Esophagus squamous epithelium (tissue), 5 donors: ENCODE measurements around the gene RFX6. TPM values are rescaled to one million over a fixed set of nuclear protein-coding genes. Genes with fewer than 3 reads are reported as not detected.

Experiments
- DNase-seq: peaks from one replicate; lab custom pipeline; 2025; lab: John Stamatoyannopoulos, UW
- H3K27ac ChIP-seq, 4 donors: fragments of 200-600 bp; sonication (generic); one replicate each; pipeline ENCODE4 v1.5.1; 2016 to 2019; ENCODE audit warnings: mild to moderate bottlenecking in 1 of 4
- H3K27me3 ChIP-seq, 4 donors: fragments of 200-600 bp; sonication (generic); 1 replicate in 3 of 4; 2 replicates in 1 of 4; pipeline versions ENCODE4 v1.5.1 to v1.6.0; 2017 to 2021; ENCODE audit warnings: antibody characterized with exemption in 1 of 4
- H3K36me3 ChIP-seq, 3 donors: fragments of 200-600 bp; sonication (generic); one replicate each; pipeline ENCODE4 v1.5.1; 2016 to 2019
- H3K4me1 ChIP-seq, 3 donors: fragments of 200-600 bp; sonication (generic); one replicate each; pipeline ENCODE4 v1.5.1; 2017 to 2019
- H3K4me3 ChIP-seq, 4 donors: fragments of 200-600 bp; sonication (generic); 1 replicate in 3 of 4; 2 replicates in 1 of 4; pipeline ENCODE4 v1.5.1; 2016 to 2019; ENCODE audit warnings: mild to moderate bottlenecking in 2 of 4, moderate library complexity in 1 of 4
- H3K9me3 ChIP-seq, 3 donors: fragments of 200-600 bp; sonication (generic); one replicate each; pipeline ENCODE4 v1.5.1; 2016 to 2019
- POLR2A ChIP-seq, 4 donors: fragments of 450-650 bp; IDR thresholded peaks; one replicate each; pipeline ENCODE4 v1.6.1; 2017; ENCODE audit warnings: antibody characterized with exemption in 4 of 4, mild to moderate bottlenecking in 4 of 4, moderate library complexity in 3 of 4
- WGBS, 2 donors: methylation state at CpG; one replicate each; pipeline ENCODE4 v1.1.5; 2018; 5-methylcytosine and 5-hydroxymethylcytosine counted together
- intact Hi-C: fragments of 100-400 bp; cut with DNase I; formaldehyde crosslinking; loops from one replicate; pipeline ENCODE4 v1.15.0; 2022
- total RNA-seq, 4 donors: library from RNA; depleted of rRNA; stranded (reverse); fragments of >200 nt; gene quantifications; one replicate each; pipeline ENCODE4 v1.1.0, GENCODE V29; 2016
- TF ChIP-seq, protein P1 (sequence below), 6 experiments: fragments of 450-650 bp in 4 of 6; fragments of 200-600 bp in 2 of 6; sonication (generic) in 2 of 6; IDR thresholded peaks; one replicate each; pipeline ENCODE4 v1.5.1; 2016 to 2019; ENCODE audit warnings: antibody characterized with exemption in 6 of 6, mild to moderate bottlenecking in 4 of 6, moderate library complexity in 4 of 6
- donor health status: DM: yes; HTN: yes; CAD: no.

RFX6 gene
- total RNA-seq, 4 donors from 2014 or later = not detected

DNA sequence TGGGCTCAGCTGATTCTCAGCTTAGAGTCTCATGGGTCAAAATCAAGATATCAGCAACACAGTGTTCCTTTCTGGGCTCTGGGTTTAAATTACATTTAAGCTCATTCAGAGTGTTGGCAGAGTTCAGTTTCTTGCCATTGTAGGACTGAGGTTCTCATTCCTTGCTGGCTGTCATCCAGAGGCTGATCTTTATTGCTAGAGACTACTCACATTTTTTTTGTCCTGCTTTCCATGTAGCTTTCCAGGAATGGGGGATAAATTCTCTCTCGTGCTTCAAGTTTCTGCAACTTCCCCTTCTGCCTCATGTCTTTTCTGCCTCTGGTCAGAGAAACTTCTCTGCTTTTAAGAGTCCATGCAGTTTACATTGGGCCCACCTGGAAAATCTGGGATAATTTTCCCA is 86.9 kb downstream of the RFX6 start:
- WGBS, 2 donors = 8 to 21% methylated on average over 1 of the region's 1 CpG
- H3K27me3 ChIP-seq = no peaks in the 10 kb centered on the region
- no peaks in the 10 kb centered on the region for H3K4me1 ChIP-seq
- no peaks in the 10 kb centered on the region for H3K36me3 ChIP-seq
- intact Hi-C loops = no loop called here
- TF ChIP-seq POLR2A (IDR thresholded peaks at IDR 0.05) = no peak
- TF ChIP-seq, protein P1, sequence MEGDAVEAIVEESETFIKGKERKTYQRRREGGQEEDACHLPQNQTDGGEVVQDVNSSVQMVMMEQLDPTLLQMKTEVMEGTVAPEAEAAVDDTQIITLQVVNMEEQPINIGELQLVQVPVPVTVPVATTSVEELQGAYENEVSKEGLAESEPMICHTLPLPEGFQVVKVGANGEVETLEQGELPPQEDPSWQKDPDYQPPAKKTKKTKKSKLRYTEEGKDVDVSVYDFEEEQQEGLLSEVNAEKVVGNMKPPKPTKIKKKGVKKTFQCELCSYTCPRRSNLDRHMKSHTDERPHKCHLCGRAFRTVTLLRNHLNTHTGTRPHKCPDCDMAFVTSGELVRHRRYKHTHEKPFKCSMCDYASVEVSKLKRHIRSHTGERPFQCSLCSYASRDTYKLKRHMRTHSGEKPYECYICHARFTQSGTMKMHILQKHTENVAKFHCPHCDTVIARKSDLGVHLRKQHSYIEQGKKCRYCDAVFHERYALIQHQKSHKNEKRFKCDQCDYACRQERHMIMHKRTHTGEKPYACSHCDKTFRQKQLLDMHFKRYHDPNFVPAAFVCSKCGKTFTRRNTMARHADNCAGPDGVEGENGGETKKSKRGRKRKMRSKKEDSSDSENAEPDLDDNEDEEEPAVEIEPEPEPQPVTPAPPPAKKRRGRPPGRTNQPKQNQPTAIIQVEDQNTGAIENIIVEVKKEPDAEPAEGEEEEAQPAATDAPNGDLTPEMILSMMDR (IDR thresholded peaks at IDR 0.05) = no peak
- no peak for DNase-seq
- H3K27ac ChIP-seq = no peak overlapping the region
- H3K9me3 ChIP-seq = no peaks in the 10 kb centered on the region
- H3K4me3 ChIP-seq = no peak overlapping the region

DNA sequence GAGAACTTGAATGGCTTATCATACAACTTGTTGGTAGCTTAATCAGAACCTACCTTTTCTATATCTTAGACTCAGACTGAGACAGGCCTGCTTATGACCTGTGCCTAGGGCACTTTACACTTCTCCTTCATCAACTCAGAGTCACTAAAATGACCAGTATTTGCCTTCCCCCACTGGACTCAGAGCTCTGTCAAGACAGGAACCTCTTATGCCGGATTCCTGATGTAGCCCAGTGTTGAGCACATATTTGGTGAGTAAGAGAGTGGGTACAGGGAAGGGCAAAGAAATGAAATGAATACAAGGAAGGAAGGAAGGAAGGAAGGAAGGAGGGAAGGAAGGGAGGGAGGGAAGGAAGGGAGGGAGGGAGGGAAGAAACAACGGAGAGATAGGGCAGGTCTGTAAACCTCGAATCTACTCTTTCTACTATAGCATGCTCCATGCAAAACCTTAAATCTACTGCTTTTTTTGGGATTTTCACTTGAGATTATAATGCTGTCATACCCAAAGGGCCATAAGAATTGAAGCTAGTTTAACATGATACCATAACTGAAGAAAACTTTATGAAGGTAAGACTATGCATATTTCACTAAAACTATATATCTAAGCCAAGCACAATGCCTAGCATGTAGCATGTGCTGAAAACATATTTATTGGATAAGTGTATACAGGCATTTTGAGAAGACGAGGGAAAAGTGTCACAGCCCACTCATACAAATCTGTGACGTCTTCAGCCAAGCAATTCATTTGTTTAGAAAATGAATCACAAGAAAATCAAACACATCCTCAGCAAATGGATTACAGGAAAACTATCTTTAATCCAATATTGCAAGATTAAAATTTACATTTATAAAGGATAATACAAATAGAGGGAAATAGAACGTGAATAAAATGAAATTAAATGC is 89.9 kb downstream of the RFX6 start:
- H3K27ac ChIP-seq = no peak overlapping the region
- intact Hi-C loops = no loop called here
- H3K4me3 ChIP-seq = no peak overlapping the region
- H3K9me3 ChIP-seq = no peaks in the 10 kb centered on the region
- peaks cover 0 to 5% (median 0%) of the 10 kb centered on the region in 4 donors for H3K27me3 ChIP-seq
- WGBS, 2 donors = 45 to 46% methylated on average over 6 of the region's 6 CpGs
- no peaks in the 10 kb centered on the region for H3K4me1 ChIP-seq
- TF ChIP-seq, protein P1 (IDR thresholded peaks at IDR 0.05) = no peak
- TF ChIP-seq POLR2A (IDR thresholded peaks at IDR 0.05) = no peak
- H3K36me3 ChIP-seq = no peaks in the 10 kb centered on the region
- no peak for DNase-seq

DNA sequence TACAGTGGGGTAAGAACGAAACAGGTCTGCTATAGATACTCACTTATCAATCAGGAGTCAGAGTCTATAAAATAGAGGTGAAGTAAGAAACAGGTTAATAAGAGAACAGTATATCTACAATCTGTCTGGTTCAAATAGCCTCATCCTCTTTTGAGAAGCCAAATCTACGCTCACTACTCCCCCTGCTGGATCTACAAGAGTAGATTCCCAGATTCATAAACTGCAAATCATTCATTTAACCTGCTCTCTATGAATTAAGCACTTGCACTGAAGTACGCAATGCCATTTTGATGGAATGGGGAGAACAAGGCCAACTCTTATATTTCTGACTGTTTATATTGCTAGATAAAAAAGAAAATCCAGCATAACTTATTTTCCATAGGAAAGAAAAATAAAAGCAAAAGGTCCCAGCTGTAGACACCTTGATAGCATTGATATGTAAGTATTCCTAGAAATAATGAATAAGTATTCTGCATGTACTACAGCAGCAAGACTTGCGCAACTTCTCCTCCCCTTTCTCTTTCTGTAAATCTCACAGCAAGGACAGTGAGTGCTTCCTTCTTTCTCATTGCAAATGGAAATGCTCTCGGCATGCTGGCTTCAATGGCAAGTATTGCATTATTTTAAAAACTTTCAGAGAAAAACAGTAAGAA is 92.3 kb downstream of the RFX6 start:
- no peak overlapping the region for H3K27ac ChIP-seq
- no peaks in the 10 kb centered on the region for H3K4me1 ChIP-seq
- intact Hi-C loops = no loop called here
- peaks cover 0 to 5% (median 0%) of the 10 kb centered on the region in 4 donors for H3K27me3 ChIP-seq
- no peaks in the 10 kb centered on the region for H3K36me3 ChIP-seq
- TF ChIP-seq POLR2A (IDR thresholded peaks at IDR 0.05) = no peak
- TF ChIP-seq, protein P1 (IDR thresholded peaks at IDR 0.05) = peak in 5 of 6 experiments; percentile 27 to 59 (median 39)
- 29 to 32% methylated on average over 5 of the region's 5 CpGs for WGBS, 2 donors
- H3K9me3 ChIP-seq = no peaks in the 10 kb centered on the region
- DNase-seq = no peak
- H3K4me3 ChIP-seq = no peak overlapping the region

DNA sequence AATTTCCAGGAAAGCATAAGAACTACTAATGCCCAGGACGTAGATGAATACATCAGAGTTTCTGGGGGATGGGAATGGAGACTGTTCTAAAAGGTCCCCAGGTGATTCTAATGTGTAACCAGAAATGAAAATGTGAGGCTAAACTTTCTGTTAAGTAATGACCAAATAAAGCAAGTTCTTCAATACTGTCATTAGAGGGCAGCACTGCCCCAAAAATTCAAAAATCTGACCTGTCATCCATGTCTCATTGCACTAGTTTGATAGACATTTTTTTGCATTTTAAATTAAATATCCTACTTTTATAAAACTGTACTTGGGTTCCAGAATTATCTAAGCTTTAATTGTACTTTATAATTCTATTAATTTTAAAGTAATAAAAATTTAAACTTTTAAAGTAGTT is 94.9 kb downstream of the RFX6 start:
- no peaks in the 10 kb centered on the region for H3K9me3 ChIP-seq
- WGBS, 2 donors = 0% methylated on average over 1 of the region's 1 CpG
- H3K36me3 ChIP-seq = no peaks in the 10 kb centered on the region
- DNase-seq = no peak
- no peaks in the 10 kb centered on the region for H3K4me1 ChIP-seq
- TF ChIP-seq POLR2A (IDR thresholded peaks at IDR 0.05) = no peak
- TF ChIP-seq, protein P1 (IDR thresholded peaks at IDR 0.05) = peak; percentile 23 to 63 (median 46)
- no peak overlapping the region for H3K4me3 ChIP-seq
- peaks cover 0 to 5% (median 0%) of the 10 kb centered on the region in 4 donors for H3K27me3 ChIP-seq
- intact Hi-C loops = loop anchor here (10.0 kb wide), 1 partner anchor 343 kb away; no protein-coding TSS in a partner anchor
- H3K27ac ChIP-seq = no peak overlapping the region

DNA sequence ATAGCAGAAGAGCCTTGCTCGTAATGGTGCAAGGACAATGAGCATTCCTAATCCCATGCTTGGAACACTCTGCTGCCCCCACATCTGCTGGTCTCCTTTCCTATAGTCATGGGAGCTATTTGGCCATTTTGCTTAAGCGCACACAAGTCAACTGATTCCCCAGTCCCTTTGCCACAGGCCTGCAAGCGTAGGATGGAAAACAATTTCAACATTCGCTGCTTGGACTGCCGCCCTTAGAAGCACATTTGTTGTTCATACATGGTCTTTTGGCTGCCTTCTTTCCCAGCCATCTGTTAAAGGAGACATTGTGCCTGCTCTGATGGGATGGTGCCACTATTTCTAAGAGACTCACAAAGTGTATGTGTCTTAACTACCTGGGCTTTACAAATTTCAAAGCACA is 96.9 kb downstream of the RFX6 start:
- 74 to 78% methylated on average over 5 of the region's 5 CpGs for WGBS, 2 donors
- intact Hi-C loops = loop anchor here (10.0 kb wide), 1 partner anchor 341 kb away; no protein-coding TSS in a partner anchor
- Histone ChIP-seq H3K36me3 (no peaks in the 10 kb centered on the region), H3K4me3 (no peak overlapping the region), H3K9me3 (no peaks in the 10 kb centered on the region), H3K27me3 (peaks cover 0 to 5% (median 0%) of the 10 kb centered on the region in 4 donors), H3K27ac (no peak overlapping the region), H3K4me1 (no peaks in the 10 kb centered on the region)
- no peak for TF ChIP-seq POLR2A (IDR thresholded peaks at IDR 0.05)
- no peak for DNase-seq
